Tibial artery (tissue), 4 donors: ENCODE data around the gene CAMTA1.
A peak's percentile ranks its signal among the peaks of the same experiment; 100 is the strongest.
"Not testable (repeated sequence)": the region's sequence is repeated elsewhere in the genome, so short reads cannot be mapped to it uniquely, and the experiment has no call there.

Experiments
- DNase-seq, 2 donors: peaks; one replicate each; pipeline ENCODE4 v3.0.0-alpha.2; 2019
- H3K27ac ChIP-seq, 2 donors: fragments of 200-600 bp; sonication (generic) in 1 of 2; 1 replicate in 1 of 2; 2 replicates in 1 of 2; pipeline ENCODE4 v1.5.1; 2018 to 2019; ENCODE audit warnings: mild to moderate bottlenecking in 1 of 2
- H3K27me3 ChIP-seq, 2 donors: fragments of 200-600 bp; sonication (generic) in 1 of 2; one replicate each; pipeline versions ENCODE4 v1.5.1 to v1.6.0; 2016 to 2019
- H3K36me3 ChIP-seq, 3 donors: fragments of 200-600 bp; sonication (generic) in 2 of 3; one replicate each; pipeline ENCODE4 v1.5.1; 2016 to 2019; ENCODE audit warnings: mild to moderate bottlenecking in 2 of 3
- H3K4me1 ChIP-seq, 4 donors: fragments of 200-600 bp; sonication (generic) in 2 of 4; 1 replicate in 3 of 4; 2 replicates in 1 of 4; pipeline ENCODE4 v1.5.1; 2016 to 2019
- H3K4me3 ChIP-seq, 2 donors: fragments of 200-600 bp; sonication (generic) in 1 of 2; 1 replicate in 1 of 2; 2 replicates in 1 of 2; pipeline ENCODE4 v1.5.1; 2018 to 2019; ENCODE audit warnings: mild to moderate bottlenecking in 2 of 2
- H3K9me3 ChIP-seq, 3 donors: fragments of 200-600 bp; sonication (generic) in 1 of 3; one replicate each; pipeline ENCODE4 v1.5.1; 2016 to 2019
- intact Hi-C: fragments of 100-400 bp; cut with DNase I; formaldehyde crosslinking; loops from one replicate; pipeline ENCODE4 v1.15.0; 2023; ENCODE audit warnings: low total_unique reads
- TF ChIP-seq, protein P1 (sequence below), 2 experiments: fragments of 200-600 bp in 1 of 2; fragments of 450-650 bp in 1 of 2; IDR thresholded peaks; one replicate each; pipeline ENCODE4 v1.5.1; 2017 to 2019; ENCODE audit warnings: antibody characterized with exemption in 2 of 2, mild to moderate bottlenecking in 1 of 2, moderate library complexity in 1 of 2

The CAMTA1 gene

DNA sequence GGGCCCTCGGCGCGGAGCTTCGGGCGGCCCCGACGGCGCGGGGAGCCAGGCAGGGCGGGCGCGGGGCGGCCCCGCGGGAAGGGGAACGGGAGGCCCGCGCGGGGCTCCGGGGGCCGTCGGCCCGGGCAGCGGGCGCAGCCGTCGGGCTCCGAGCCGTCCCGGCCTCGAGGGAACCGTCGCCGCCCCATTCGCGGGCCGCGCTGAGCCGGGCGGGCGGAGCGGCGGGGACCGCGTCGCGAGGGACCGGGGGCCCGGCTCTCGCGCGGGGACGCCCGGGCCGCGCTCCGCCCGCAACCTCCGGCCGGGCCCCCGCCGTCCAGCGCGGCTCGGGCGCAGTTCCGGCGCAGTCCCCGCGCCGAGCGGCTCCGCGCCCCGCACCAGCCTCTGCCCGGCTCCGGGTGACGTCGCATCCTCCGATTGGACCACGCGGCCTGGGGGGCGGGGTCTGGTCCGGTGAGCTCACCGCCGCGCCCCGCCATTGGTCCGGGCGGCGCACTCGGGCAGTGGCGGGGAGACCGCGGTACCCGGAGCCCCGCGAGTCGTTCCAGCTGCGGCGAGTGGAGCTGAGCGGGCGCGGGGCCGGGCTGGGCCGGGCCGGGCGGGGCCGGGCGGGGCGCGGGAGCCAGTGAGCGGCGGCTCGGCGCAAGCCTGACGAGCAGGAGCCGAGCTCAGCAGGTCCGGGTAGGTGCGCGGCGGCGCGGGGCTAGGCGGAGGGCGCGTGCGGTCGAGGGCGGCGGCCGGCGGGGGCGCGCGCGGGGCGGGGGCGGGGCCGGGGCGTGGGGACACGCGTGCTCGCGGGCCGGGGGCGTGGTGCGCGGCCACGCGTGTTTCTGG is 919.2 kb downstream of the CAMTA1 start:
- TF ChIP-seq, protein P1, sequence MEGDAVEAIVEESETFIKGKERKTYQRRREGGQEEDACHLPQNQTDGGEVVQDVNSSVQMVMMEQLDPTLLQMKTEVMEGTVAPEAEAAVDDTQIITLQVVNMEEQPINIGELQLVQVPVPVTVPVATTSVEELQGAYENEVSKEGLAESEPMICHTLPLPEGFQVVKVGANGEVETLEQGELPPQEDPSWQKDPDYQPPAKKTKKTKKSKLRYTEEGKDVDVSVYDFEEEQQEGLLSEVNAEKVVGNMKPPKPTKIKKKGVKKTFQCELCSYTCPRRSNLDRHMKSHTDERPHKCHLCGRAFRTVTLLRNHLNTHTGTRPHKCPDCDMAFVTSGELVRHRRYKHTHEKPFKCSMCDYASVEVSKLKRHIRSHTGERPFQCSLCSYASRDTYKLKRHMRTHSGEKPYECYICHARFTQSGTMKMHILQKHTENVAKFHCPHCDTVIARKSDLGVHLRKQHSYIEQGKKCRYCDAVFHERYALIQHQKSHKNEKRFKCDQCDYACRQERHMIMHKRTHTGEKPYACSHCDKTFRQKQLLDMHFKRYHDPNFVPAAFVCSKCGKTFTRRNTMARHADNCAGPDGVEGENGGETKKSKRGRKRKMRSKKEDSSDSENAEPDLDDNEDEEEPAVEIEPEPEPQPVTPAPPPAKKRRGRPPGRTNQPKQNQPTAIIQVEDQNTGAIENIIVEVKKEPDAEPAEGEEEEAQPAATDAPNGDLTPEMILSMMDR (IDR thresholded peaks at IDR 0.05), result no peak
- no peak overlapping the region for H3K27ac ChIP-seq
- H3K4me3 ChIP-seq, result peak overlapping the region; percentile 46 to 56
- peaks cover 0 to 29% of the 10 kb centered on the region in 2 donors for H3K27me3 ChIP-seq
- H3K4me1 ChIP-seq, result peaks cover 0 to 17% (median 13%) of the 10 kb centered on the region in 4 donors
- no peaks in the 10 kb centered on the region for H3K36me3 ChIP-seq
- no peaks in the 10 kb centered on the region for H3K9me3 ChIP-seq
- DNase-seq, result peak; percentile 90 to 94
- intact Hi-C loops, result loop anchor here (5.0 kb wide), 1 partner anchor 63 kb away; no protein-coding TSS in a partner anchor

DNA sequence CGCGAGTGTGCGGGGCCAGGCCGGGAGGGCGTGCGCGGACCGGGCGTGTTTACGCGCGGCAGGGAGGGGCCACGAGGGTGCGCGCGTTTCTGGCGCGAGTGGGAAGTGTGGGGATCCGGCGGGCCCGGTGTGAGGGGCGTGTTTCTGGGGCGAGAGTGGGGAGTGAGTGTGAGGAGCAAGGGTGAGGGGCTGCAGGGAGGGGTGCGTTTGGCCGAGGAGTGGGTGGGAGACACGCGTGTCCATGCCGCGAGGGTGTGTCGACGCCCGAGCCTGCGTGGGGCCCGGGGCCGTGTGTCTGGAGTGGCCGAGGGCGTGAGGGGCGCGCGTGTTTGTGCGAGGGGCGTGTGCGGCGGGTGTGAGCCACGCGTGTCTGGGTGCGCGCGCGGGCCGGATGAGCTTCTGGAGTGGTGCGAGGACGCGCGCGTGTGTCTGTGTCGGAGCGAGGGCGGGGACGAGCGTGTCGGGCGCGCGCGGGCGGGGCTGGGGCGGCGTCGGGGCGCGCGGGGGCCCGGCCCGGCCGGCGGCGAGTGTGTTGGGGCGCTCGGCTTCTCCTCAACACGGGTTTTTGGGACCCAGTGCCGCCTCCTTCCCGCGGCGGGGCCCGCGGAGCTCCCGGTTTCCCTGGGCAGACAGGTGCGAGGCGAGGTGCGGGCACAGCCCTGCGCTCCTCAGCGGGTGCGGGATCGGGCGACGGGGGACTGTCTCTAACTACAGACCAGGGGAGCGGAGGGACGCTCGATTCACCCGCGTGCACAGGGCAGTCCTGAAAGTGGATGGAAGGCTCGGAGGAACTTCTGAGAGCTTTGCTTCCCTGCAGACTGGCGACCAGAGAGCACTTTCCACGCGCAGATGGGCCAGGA is 920.0 kb downstream of the CAMTA1 start:
- peak in 1 of 2 donors; percentile 65 for DNase-seq
- TF ChIP-seq, protein P1 (IDR thresholded peaks at IDR 0.05), result no peak
- intact Hi-C loops, result loop anchor here (5.0 kb wide), 1 partner anchor 62 kb away; no protein-coding TSS in a partner anchor
- H3K4me3 ChIP-seq, result peak overlapping the region; percentile 46 to 56
- H3K9me3 ChIP-seq, result no peaks in the 10 kb centered on the region
- H3K27me3 ChIP-seq, result peaks cover 0 to 29% of the 10 kb centered on the region in 2 donors
- H3K4me1 ChIP-seq, result peaks cover 0 to 17% (median 13%) of the 10 kb centered on the region in 4 donors
- H3K36me3 ChIP-seq, result no peaks in the 10 kb centered on the region
- H3K27ac ChIP-seq, result no peak overlapping the region

DNA sequence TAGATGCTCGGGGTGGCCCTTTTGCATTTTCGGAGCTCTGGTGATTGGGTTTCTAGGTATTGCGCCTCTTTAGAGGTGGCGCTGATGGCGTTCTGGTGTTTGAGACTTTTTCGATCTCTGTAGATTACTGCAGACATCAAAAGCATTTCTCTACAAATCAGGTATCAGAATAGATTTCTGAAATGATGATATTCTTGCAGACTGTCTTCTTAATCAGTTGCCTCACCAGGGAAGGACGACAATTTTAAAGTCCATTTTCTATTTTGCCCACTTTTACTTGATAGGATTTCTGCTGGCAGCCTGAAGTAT is 920.6 kb downstream of the CAMTA1 start:
- intact Hi-C loops, result loop anchor here (5.0 kb wide), 1 partner anchor 61 kb away; no protein-coding TSS in a partner anchor
- TF ChIP-seq, protein P1 (IDR thresholded peaks at IDR 0.05), result no peak
- peaks cover 0 to 29% of the 10 kb centered on the region in 2 donors for H3K27me3 ChIP-seq
- no peaks in the 10 kb centered on the region for H3K9me3 ChIP-seq
- peak overlapping the region; percentile 46 to 56 for H3K4me3 ChIP-seq
- no peak for DNase-seq
- peaks cover 0 to 17% (median 13%) of the 10 kb centered on the region in 4 donors for H3K4me1 ChIP-seq
- no peaks in the 10 kb centered on the region for H3K36me3 ChIP-seq
- no peak overlapping the region for H3K27ac ChIP-seq

DNA sequence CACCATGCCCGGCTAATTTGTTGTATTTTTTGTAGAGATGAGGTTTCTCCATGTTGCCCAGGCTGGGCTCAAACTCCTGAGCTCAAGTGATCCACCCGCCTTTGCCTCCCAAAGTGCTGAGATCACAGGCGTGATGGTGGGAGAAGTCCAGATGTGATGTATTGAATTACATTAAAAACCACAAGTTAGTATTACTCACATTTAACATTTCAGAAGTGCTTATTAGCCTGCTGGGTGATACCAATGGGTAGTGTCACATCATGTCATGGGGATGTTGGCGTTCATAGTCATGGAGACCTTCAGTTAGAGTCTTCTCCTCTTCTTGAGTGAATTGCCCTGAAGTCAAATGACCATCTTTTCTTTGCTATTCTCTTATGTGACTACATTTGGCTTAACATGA is 922.3 kb downstream of the CAMTA1 start:
- H3K27me3 ChIP-seq, result peaks cover 0 to 29% of the 10 kb centered on the region in 2 donors
- no peaks in the 10 kb centered on the region for H3K9me3 ChIP-seq
- H3K27ac ChIP-seq, result no peak overlapping the region
- TF ChIP-seq, protein P1 (IDR thresholded peaks at IDR 0.05), result no peak
- intact Hi-C loops, result loop anchor here (5.0 kb wide), 1 partner anchor 60 kb away; no protein-coding TSS in a partner anchor
- no peaks in the 10 kb centered on the region for H3K36me3 ChIP-seq
- no peak for DNase-seq
- no peak overlapping the region for H3K4me3 ChIP-seq
- H3K4me1 ChIP-seq, result peaks cover 0 to 17% (median 13%) of the 10 kb centered on the region in 4 donors

DNA sequence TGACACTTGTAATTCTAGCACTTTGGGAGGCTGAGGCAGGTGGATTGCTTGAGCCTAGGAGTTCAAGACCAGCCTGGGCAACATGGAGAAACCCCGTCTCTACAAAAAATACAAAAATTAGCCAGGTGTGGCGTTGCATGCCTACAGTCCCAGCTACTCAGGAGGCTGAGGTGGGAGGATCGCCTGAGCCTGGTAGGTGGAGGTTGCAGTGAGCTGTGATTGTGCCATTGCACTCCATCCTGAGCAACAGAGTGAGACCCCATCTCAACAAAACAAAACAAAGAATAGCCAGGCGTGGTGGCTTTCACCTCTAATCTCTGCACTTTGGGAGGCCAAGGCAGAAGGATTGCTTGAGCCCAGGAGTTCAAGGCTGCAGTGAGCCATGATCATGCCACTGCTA is 922.8 kb downstream of the CAMTA1 start:
- H3K9me3 ChIP-seq, DNase-seq, H3K36me3 ChIP-seq, H3K27ac ChIP-seq, H3K4me3 ChIP-seq: not testable (repeated sequence)
- peaks cover 0 to 29% of the 10 kb centered on the region in 2 donors for H3K27me3 ChIP-seq
- intact Hi-C loops, result loop anchor here (5.0 kb wide), 1 partner anchor 59 kb away; no protein-coding TSS in a partner anchor
- H3K4me1 ChIP-seq, result peaks cover 0 to 17% (median 13%) of the 10 kb centered on the region in 4 donors
